GM10248 (cell line): Measurements from ENCODE around the gene TIMM10B.
A peak's percentile ranks its signal among the peaks of the same experiment; 100 is the strongest.

Source experiments
- CTCF ChIA-PET: fragments of 300-600 bp; sonication (Branson Sonifier 250); formaldehyde crosslinking; extraction: SDS; loops from one replicate; lab custom pipeline; 2021; ENCODE audit warnings: antibody characterized with exemption; lab: Yijun Ruan, JAX
- POLR2A ChIA-PET: fragments of 350-650 bp; sonication (Branson Sonifier 250); formaldehyde crosslinking; extraction: SDS; loops from one replicate; lab custom pipeline; 2020; ENCODE audit warnings: antibody characterized with exemption; lab: Yijun Ruan, JAX
- DNase-seq: peaks from one replicate; pipeline ENCODE4 v3.0.0; 2012; ENCODE audit errors: extremely low spot score
- CTCF ChIP-seq: IDR thresholded peaks from 2 replicates; pipeline ENCODE4 v1.5.1; 2012; ENCODE audit warnings: mild to moderate bottlenecking, low read depth; ENCODE audit errors: extremely low read depth, missing control alignments, control extremely low read depth

TIMM10B gene

GRCh38 chr11:6468712-6469495, 12.4 kb upstream of the TIMM10B start:
- CTCF ChIA-PET = interaction anchor here (1.1 to 4.1 kb wide), 5 partner anchors 13 to 106 kb away, joined by 3 to 25 read pairs (median 6); partner anchors contain the start of genes ARFIP2 and TIMM10B
- no peak for TF ChIP-seq CTCF
- POLR2A ChIA-PET = interaction anchor here (1.0 kb wide), 2 partner anchors 12 to 90 kb away, joined by 3 to 4 read pairs; partner anchors contain the start of genes ARFIP2 and TIMM10B
- peak; percentile 74 for DNase-seq

GRCh38 chr11:6469599-6469998, 11.7 kb upstream of the TIMM10B start:
- CTCF ChIA-PET = interaction anchor here (1.1 to 4.1 kb wide), 4 partner anchors 17 to 107 kb away, joined by 3 to 25 read pairs (median 6); no protein-coding TSS in a partner anchor
- no peak for DNase-seq
- TF ChIP-seq CTCF = no peak
- POLR2A ChIA-PET = interaction anchor here (1.0 kb wide), 2 partner anchors 12 to 90 kb away, joined by 3 to 4 read pairs; partner anchors contain the start of genes ARFIP2 and TIMM10B

- ChIA-PET POLR2A (no interaction called here), CTCF (interaction anchor here (1.1 to 4.3 kb wide), 3 partner anchors 16 to 94 kb away, joined by 3 to 23 read pairs (median 15); no protein-coding TSS in a partner anchor)
- no peak for DNase-seq
- TF ChIP-seq CTCF = no peak
Observed at GRCh38 chr11:6472934-6473333, 8.4 kb upstream of the TIMM10B start.

- no peak for TF ChIP-seq CTCF
- ChIA-PET CTCF (interaction anchor here (1.1 to 4.3 kb wide), 3 partner anchors 17 to 95 kb away, joined by 3 to 23 read pairs (median 15); no protein-coding TSS in a partner anchor), POLR2A (no interaction called here)
- DNase-seq = peak; percentile 94
Observed at GRCh38 chr11:6473451-6474412, 7.6 kb upstream of the TIMM10B start, which contains the start of gene TRIM3. TSS of gene TRIM3 (minus strand) at chr11:6473941. CDS start at chr11:6465695, 8,246 bp downstream.

- ChIA-PET CTCF (interaction anchor here (1.3 to 4.3 kb wide), 3 partner anchors 31 to 112 kb away, joined by 4 to 23 read pairs (median 9); no protein-coding TSS in a partner anchor), POLR2A (no interaction called here)
- DNase-seq = no peak
- TF ChIP-seq CTCF = no peak
Observed at GRCh38 chr11:6474413-6474792, 6.9 kb upstream of the TIMM10B start.
